SKM-1 (cell line): ENCODE results near the gene KLHL30.

Experiments used
- DNase-seq: peaks from one replicate; lab custom pipeline; 2025; ENCODE audit not compliant: unreplicated experiment; lab: John Stamatoyannopoulos, UW

The KLHL30 gene

GRCh38 chr2:238173692-238174091, 35.2 kb downstream of the KLHL30 start:
- no peak for DNase-seq

GRCh38 chr2:238174291-238174690, 35.8 kb downstream of the KLHL30 start:
- DNase-seq: no peak

- DNase-seq: no peak
Measured at GRCh38 chr2:238174701-238175100, 36.2 kb downstream of the KLHL30 start.

GRCh38 chr2:238176613-238177012, 38.1 kb downstream of the KLHL30 start:
- no peak for DNase-seq

- DNase-seq: no peak
Measured at GRCh38 chr2:238180554-238180953, 42.1 kb downstream of the KLHL30 start.

GRCh38 chr2:238182362-238182761, 43.9 kb downstream of the KLHL30 start:
- DNase-seq: no peak

DNA sequence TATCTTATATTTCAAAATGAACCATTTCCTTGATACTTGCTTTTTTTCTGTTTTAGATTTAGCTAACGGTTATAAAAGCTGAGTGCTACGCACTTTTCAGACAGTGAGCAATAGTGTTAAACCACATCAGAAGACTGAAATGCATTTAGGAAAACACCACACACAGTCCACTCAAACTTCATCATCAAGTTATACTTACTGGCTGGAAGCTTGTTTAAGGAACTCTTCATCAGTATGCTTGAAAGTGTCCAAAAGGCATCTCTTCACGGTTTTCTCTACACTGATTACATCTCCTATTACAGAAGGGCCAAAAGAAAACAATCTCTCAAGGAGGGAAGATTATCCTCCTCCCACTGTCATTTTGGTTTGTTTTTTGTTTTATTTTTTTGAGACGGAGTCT, 45.4 kb downstream of the KLHL30 start:
- DNase-seq: no peak

- no peak for DNase-seq
Measured at GRCh38 chr2:238187618-238188548, 49.4 kb downstream of the KLHL30 start.

DNA sequence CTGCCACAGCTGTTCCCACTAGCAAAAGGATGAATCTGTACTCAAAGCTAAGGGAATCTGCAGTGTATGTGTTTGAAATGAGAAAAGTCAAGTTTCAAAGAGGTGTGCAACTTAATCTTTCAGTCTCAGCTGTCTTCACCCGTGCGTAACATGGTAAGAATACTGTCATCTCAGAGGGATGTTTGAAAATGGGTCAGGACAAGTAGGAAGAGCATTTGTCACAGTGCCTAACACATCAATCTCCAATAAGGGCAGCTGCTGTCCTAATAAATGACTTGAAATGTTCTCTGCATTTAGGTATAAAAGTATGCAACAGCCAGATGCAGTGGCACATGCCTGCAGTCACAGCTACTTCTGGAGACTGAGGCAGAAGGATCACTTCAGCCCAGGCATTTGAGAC, 52.0 kb downstream of the KLHL30 start:
- no peak for DNase-seq
